ENCODE data around the gene SNTG2.
"Not testable (repeated sequence)": the region's sequence is repeated elsewhere in the genome, so short reads cannot be mapped to it uniquely, and the experiment has no call there.

Gene SNTG2

DNA sequence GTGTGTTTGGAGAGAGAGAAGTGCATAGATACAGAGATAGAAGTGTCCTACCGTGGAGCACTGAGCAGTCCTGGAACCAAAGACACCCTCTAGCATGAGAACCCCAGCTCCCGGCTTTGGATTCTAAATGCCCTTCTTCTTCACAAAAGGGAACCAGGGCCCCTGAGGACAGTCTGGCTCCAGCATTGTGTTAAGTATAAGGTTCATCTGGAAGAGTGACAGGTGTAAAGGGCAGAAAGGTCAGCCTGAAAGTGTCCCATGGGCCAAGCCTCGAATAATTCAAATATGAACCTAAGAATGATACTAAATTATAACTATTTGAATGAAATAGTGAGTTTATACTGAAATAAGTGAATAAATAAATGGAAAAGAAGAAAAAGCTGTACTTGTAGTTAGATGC, 109.7 kb downstream of the SNTG2 start:
- no peak for DNase-seq

DNA sequence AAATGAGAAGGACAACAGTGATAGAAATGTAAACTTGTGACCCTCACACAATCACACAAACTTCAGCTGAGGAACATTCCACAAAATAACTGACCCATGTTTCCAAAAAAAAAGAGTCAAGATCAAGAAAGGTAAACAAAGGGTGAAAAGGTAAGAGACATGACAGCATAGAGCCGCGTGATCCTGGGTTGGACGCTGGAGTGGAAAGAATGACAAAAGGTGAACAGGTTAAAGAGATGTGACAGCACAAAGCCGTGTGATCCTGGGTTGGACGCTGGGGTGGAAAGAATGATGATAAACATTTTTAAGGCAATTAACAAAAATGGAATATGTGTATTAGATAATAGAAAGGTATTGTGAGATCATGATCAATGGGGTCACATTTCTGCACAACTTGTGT, 110.3 kb downstream of the SNTG2 start:
- no peak for DNase-seq

DNA sequence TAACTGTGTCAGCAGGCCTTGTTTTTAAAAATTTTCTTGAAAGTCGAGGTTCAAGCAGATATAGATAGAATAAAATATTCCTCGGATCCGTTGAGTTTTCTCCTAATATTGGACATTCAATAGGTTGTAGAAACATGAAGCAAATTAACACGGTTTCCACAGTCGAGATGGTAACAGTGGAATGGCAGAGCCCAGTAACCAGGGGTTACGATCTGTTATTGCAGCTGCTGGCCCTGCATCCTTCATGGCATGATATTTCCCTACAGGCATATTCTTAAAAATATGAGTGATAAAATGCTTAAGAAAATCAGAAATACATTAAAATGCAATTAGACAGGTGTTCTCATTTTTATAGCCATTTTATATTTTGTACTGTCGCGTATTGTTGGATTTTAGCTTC, 117.6 kb downstream of the SNTG2 start:
- DNase-seq: no peak

DNA sequence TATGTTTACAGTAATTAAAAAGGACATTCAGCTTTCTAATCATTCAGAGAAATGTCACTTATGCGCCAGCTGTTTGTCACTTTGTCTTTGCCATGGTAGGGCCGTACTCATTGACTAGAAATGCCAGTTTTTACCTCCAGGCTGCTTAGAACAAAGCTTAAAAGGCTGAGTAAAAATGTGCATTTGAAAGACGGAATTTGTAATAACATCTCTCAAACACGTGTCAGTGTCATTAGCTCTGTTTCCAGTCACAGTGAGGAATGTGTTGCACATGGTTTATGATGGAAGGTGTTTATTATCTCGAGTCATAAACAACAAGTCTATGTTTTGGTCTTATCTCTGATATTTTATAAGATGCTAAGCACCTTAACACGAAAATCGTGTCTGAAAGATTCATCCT, 118.2 kb downstream of the SNTG2 start:
- DNase-seq: no peak

DNA sequence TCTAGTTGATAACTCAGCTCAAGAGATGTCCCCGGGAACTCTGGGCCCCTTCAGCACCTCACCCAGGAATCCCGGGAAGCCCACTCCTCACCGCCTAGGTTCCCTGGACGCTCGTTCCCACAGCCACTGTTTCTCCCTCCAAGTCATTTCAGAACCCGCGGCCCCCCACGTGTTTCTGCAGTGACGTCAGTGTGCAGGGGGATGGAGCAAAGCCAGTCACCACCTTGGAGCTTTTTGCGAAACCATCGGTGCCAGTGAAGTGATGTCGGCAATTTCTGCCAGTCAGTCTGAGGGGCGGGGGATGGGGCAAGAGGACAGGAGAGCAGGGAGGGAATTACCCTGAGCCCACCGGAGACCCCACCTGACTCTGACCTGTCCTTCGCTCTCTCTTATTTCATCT, 119.2 kb downstream of the SNTG2 start:
- no peak for DNase-seq

DNA sequence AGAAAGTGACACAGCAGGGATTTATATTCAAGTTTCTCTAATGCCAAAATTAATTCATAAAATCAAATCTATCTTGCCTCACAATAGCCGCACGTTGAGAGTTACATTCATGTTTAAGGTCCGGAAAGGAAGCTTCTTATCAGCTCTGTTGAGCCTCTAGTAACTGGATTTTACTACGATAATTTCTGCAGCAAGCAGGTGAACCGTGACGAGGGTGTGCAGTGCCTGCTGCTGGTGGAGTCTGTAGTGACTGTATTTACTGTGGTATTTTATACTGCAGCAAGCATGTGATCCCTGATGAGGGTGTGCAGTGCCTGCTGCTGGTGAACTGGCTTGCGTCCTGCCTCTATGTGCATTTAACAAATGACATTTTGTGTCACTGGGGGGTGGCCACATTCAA, 120.0 kb downstream of the SNTG2 start:
- no peak for DNase-seq

DNA sequence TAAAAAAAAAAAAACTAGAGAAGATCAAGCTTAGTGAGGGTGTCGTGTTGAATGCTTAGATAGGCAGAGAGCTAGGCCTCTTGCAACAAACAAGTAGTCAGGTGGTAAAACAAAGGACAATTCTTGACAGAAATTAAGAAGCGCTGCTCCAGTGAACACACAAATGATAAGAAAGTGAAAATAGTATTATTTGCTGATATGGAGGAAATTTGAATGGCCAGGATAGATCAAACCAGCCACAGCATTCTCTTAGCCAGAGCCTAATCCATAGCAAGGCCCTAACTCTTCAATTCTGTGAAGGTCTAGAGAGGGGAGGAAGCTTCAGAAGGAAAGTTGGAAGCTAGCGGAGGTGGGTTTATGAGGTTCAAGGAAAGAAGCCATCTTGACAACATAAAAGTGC, 121.0 kb downstream of the SNTG2 start:
- no peak for DNase-seq

DNA sequence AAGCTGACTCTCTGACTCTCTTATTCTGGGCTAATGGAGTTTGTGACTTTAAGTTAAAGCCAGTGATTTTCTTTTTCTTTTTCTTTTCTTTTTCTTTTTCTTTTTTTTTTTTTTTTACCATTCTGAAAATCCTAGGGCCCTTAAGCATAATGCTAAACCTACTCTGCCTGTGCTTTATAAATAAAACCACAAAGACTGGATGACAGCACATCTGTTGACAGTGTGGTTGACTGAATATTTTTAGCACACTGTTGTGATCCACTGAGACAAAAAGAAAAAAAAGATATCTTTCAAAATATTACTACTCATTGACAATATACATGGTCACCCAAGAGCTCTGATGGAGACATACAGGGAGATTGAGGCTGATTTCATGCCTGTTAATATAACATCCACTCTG, 121.6 kb downstream of the SNTG2 start:
- DNase-seq: no peak

DNA sequence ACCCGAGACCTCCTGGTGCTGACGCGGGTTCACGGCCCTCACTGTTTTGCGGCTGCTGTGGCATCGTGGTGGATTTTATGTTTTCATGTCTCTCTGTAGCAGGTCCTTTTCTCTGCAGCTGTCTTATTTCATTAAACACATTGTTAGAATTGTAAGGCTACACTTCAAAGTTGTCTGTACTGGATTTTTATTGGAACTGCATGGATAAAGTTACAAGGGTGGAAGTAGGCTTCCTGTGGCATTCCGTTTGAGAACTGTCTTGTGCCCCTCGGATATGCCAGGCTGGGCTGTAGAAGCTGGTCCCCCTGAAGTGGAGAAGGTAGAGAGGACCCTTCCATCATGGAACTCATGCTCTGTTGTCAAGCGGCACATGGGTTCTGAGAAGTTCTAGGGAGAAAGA, 127.3 kb downstream of the SNTG2 start:
- no peak for DNase-seq

DNA sequence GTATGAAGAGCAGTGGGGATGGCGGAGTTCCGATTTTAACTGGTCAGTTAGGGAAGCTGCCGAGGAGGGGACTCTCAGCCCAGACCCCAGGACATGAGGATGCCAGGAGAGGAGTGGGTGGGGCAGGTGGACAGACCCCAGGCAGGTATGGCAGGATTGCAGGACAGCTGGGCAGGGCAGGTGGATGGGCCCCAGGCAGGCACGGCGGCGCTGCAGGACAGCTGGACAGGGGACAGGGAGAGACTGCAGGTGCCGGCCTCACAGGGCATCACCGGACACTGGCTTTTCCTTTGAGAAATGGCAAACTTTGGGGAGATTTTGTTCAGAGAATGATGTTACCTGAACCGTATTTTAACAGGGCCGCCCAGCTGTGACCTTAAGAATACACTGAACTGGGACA, 127.7 kb downstream of the SNTG2 start:
- no peak for DNase-seq

DNA sequence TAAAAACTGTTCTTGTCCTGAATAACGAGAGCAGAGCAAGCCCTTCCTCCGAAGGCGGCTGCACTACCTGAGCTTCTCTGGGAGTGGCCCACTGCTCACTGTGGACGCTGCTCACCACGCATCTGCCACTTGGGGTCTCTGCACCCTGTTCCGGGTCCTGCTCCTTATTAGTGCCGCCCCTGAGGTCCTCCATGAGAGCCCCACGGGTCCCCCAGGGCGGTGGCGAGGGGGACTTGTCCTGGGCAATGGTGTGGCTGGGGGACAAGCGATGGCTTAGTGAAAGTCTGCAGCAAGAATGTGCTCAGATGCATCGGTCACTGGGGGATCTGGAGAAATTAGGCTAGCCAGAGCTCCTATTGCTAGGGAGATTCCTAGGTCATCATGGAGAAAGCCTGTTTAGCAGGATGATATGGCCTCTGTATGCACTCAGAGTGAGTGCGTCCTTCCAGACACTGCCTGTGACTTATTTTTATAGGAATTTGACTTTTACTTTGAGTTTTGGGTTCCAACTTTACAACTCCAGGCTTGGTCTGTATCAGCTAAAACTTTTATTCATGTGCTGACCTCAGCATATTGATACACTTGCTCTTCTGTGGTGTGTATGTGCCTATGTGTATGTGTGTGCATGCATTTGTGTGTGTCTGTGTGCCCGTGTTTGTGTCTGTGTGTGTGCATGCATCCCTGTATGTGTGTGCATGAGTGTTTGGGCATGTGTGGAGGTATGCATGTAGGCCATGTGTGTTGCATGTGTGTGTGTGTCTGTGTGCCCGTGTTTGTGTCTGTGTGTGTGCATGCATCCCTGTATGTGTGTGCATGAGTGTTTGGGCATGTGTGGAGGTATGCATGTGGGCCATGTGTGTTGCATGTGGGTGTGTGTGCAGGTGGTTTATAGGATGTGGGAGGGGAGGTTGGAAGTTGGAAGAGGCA, 129.5 kb downstream of the SNTG2 start:
- no peak for DNase-seq

DNA sequence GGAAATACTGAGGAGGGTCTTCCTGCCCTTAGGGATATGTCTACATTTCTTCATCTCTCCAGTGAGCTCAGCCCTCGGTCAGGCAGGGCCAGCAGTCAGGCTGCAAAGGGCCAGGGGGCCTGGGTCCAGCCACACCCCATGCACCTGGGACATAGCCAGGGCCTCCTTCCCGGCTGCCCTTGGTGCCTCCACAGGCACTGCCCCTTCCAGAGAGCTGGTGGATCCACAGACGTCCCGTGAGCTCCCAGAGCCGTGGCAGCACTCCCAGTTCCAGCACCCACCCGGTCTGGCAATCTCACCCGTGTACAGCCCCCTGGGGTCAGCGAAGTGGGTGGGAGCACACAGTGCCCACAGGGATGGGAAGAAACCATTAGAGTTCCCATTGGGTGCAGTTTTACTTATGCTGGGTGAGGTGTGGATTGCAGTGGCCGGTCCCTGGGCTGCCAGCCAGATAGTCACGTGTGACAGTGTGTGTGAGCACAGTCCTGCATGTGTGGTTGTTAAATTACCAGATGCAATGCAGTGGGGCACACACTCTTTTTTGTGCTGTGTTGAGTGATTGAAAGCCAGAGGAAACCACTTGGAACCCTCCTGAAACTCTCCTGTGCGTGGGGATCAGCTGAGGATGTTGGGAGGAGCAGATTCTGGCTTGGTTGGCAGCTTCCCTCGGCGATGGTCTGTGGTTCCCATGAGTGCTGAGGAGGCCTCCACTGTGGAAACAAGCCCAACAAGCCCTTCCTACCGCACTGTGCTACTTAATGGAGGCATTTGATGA, 131.0 kb downstream of the SNTG2 start:
- no peak for DNase-seq

DNA sequence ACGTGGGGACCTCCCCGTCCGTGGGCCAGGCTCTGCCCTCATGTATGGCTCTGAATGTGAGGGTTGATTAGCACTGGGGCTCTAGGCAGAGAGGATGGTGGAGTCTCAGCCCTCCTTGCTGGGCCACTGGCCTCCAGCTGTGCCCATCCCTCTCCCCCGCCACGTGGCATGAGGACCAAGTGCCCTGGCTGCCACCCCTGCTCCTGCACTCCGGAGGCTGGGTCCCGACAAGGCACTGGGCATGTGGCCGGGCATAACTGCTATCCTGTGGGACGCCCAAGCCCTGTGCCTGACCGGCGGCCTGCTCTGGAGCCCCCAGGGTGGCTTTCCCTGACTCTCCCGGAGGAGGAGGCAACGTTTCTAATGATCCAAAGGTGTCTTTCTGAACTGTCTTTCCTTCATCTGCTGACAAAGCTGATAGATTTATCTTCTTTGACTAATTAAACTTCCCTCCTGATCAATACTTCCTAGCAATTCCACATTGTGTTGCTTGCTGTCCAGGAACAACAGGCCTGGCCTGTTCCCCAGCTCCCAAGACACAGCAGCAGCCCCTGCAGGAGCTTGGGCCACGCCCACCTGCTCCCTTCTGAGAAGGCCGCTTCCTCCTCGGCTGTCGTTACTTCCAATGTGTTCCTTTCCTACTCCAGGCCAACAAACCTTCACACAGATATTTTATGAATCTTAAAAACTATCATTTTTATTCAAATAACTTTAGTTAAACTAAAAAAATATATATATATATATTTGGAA, 132.0 kb downstream of the SNTG2 start:
- no peak for DNase-seq

DNA sequence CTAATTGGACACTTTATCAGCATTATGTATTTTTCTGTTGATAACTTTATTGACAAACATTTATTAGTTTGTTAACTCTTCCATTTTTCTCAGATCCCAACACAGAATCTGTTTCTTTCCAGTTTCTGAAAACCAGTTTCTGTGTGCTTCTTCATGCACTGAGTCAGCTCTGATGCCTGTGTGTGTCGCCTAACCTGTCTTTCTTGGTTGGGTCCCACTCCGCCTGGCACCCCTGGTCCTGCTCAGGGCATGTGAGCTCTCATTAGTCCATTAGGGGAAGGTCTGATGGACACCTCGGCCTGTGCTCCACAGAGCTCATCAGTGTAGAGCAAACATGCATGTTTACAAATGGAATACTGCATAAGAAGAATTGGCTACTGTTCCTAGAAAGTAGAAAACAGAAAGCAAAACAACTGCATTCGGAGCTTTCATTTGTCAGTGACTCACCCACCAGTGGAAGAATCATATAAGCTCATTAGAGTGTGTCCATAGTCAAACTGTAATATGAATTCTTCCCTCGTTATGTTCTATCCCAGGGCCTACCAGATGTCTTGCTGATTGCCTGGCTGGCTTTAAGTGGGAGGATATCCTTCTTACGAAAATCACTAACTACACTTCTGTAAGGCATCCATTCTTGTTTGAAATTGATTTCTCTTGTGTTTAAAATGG, 137.7 kb downstream of the SNTG2 start:
- no peak for DNase-seq

DNA sequence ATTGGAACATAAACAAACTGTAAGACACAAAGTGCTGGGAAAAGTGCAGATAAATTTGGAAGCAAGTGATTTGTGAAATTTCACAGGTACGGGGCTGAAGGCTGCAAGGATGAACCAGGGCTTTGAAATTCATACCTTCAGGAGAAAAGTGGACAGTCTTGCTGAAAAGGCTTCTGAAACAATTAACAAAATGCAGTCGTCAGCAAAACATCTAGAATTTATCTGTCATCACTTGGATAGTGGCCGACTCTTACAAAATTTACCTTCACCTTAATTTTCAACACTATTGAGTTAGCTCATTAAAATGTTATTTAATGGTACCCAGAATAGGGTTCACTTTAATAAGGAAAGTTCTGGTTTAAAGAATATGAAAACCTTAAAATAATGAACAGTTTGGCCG, 138.3 kb downstream of the SNTG2 start:
- no peak for DNase-seq

DNA sequence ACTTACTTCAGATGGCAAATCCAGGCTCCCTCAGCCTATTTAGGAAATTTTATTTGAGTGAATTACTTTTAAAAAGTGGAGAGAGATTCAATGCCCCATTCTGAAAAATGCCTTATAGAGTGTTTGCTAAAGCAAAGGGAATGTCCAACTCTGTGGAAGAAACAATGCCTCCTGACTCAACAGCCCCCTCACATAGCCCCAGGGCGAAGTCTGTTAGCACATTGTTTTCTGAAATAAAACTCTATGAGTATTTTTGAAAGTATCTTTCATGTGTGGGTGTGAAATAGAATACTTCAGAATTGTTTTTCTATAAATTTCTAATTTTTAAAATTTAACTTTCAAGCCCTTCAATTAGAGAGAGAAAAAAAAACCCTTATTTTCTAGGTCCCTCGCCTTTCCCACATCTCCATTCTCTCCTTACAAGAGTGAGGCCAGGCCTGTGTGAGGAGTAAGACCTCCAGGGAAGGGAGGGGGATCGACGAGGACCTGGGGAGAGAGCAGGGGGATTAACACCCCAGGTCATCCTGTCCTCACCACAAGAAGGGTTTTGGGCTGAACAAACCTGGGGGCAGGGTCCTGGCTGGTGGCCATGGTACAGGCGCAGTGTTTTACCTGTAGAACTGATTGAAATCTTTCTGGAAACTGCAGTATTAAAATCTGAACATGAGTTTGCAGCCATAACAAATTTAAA, 141.4 kb downstream of the SNTG2 start:
- DNase-seq: no peak

DNA sequence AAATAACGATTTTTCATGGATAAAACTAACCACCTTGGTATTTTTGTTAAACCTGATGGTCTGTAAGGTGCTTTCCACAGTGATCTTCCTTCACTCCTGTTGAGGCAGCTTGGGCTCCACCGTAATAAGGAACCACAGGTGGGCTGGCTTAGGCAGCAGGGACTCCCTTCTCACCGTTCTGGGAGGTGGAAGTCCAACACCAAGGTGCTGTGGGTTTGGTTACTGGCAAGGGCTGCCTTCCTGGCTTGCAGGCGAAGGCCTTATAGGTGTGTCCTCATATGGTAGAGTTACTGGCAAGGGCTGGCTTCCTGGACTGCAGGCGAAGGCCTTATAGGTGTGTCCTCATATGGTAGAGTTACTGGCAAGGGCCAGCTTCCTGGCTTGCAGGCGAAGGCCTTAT, 143.0 kb downstream of the SNTG2 start:
- DNase-seq: not testable (repeated sequence)

DNA sequence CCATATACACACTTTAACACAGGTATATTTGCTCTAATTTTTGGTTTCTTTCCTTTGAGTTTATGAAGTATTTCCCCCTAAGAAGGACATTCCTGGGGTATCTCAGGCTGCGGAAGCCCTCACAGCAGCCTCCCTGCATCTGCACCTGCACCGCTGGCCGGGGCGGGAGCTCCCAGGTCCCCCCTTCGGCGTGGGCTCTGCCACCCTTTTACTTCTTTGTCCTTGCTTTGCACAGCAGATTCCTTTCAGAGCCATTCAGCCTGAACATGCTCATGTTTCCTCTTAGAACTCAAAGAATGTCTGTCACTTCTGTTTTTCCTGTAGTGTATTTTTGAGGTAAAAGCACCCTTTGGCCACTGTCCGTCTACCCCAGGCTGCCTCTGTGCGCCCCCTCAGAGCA, 146.5 kb downstream of the SNTG2 start:
- no peak for DNase-seq

DNA sequence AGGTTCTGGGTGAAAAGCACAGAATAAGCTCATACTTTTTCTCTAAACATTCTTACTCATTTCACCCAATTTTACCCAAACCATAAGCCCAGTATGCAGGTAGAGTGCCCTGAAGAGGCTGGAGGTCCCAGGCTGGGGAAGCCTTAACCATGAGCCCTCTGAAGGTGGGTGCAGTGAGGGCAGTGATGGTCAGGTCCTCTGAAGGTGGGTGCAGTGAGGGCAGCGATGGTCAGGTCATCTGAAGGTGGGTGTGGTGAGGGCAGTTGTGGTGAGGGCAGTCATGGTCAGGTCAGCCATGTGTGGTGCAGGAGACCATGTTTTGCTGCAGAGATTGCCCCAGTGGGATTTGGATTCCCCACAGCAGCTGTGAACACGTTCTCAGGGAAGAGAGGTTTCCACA, 148.8 kb downstream of the SNTG2 start:
- no peak for DNase-seq

DNA sequence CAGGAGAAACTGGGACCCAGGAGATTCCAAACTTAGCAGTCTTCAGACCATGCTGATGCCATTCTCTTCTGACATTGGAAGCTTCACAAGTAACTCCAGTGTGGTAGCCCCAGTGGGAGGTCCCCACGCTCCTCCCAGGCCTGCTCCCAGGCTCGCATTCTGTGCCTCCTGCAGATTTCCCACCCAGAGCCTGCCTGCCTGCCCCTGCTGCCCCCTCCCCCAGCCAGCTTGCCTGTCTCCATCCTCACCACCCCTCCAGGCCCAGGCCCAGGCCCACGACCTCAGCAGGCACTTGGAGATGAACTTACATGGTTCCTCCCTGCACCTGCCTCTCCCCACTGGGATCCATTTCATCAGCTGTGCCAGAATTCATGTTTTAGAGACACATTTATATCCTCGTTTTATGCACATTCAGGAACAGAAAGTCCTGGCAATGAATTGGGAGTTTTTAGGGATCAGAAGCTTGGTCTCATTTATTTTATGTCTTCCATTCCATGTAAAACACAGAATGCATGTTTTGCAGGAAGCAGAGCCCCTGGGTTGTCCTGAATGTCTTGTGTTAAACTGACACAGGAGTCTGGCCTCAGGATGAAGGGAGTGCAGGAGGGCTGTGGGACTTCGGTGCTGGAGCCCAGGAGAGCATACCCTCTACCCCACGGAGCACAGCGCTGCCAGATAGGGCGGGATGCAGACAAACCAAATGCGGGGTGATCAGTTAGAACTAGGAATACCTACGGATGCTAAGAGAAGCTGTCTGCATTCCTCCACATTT, 150.5 kb downstream of the SNTG2 start:
- DNase-seq: no peak

DNA sequence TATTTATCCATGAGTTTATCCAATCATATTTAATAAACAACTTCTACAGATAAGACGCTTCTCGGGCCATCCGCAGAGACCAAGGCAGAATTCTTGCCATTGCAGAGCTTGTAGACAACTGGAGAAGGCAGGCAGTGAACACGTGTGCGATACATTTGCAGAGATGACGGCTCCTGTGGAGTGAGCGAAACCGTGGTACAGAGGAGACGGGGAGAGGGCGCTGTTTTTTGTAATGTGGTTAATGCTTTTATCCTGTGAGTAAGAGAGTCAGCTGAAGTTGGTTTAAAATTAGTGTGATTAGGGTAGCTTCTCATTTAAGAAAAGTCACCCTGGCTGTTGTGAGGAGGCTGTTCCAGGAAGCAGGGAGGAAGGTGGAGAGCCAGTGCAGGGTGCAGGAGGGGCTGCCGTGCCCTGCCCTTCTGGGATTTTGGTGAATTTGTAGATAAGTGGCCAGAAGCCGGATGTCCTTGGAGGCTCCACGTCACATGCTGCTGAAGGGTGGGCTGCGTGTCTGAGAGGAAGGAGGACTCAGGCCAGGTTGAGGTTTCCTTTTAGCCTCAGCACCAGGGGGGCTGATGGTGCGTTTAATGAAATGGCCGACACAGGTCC, 151.4 kb downstream of the SNTG2 start:
- no peak for DNase-seq

Data from CD4-positive, alpha-beta T cell treated with Interleukin-17A for 4 hours (primary cell).